Spleen (tissue), 7 donors: ENCODE measurements around the gene CSK.

Source experiments
- CTCF ChIP-seq, 11 experiments: fragments of 200-600 bp in 7 of 11; fragments of 450-650 bp in 4 of 11; sonication (generic) in 4 of 11; IDR thresholded peaks in 8 of 11; conservative IDR thresholded peaks in 3 of 11; 1 replicate in 7 of 11; 2 replicates in 4 of 11; pipeline versions ENCODE4 v1.4.0 to v1.8.0; 2016 to 2021; ENCODE audit warnings: antibody characterized with exemption in 11 of 11, inconsistent platforms in 4 of 11, mild to moderate bottlenecking in 1 of 11
- POLR2A ChIP-seq, 3 donors: fragments of 450-650 bp; IDR thresholded peaks; one replicate each; pipeline ENCODE4 v1.5.1; 2017; ENCODE audit warnings: antibody characterized with exemption in 3 of 3, mild to moderate bottlenecking in 1 of 3
- POLR2AphosphoS5 ChIP-seq, 3 donors: sonication (generic); formaldehyde crosslinking; IDR thresholded peaks; one replicate each; pipeline ENCODE4 v1.5.1; 2017; ENCODE audit warnings: antibody characterized with exemption in 3 of 3
- donor health status: DM: no; HTN: no; CAD: no; lungs with moderate emphysema.
- donor health status: DM: no; HTN: no; CAD: no.
- donor health status: DM: no; HTN: no; CAD: no.

- TF ChIP-seq CTCF (IDR thresholded peaks at IDR 0.05 in 8 of 11, conservative IDR thresholded peaks at IDR 0.05 in 3 of 11): no peak
- no peak for TF ChIP-seq POLR2A (IDR thresholded peaks at IDR 0.05)
- TF ChIP-seq POLR2AphosphoS5 (IDR thresholded peaks at IDR 0.05): peak; percentile 14 to 40 (median 39)
These were observed 63.3 kb downstream of the CSK start for GRCh38 chr15:74845208-74845568.
